OCI-LY3 (cell line): ENCODE results near the gene TMEM259.

Experiments
- CTCF ChIP-seq: fragments of 200-600, 300-600 bp; sonication (generic); IDR thresholded peaks from 2 replicates; pipeline ENCODE4 v1.5.1; 2014; ENCODE audit warnings: antibody characterized with exemption, low read length, low read depth
- EZH2phosphoT487 ChIP-seq: fragments of 200-600 bp; shearing (Covaris generic); IDR thresholded peaks from 2 replicates; pipeline ENCODE4 v1.6.1; 2018; ENCODE audit warnings: antibody characterized with exemption, mixed run types, low read depth

GRCh38 chr19:1063030-1063908, 42.3 kb upstream of the TMEM259 start:
- TF ChIP-seq CTCF (no peak), EZH2phosphoT487 (no peak)
